ENCODE measurements around the gene CFAP206. TPM values are rescaled to one million over a fixed set of nuclear protein-coding genes. Genes with fewer than 3 reads are reported as not detected.

Gene CFAP206
- total and polyA plus RNA-seq, 2 donors (not counting 1 experiment from before 2014, with no cell fraction given) = not detected

- Histone ChIP-seq H3K27me3 (replicated peaks in 1 of 4; ENCODE audit: control extremely low read depth in 1 of 4, control insufficient read depth in 3 of 4, insufficient read depth in 4 of 4, low read length in 3 of 4) (peaks cover 0 to 3% (median 0%) of the 10 kb centered on the region in 4 experiments), H3K36me3 (replicated peaks in 1 of 2; ENCODE audit: control extremely low read depth in 1 of 2, control insufficient read depth in 1 of 2, extremely low read depth in 1 of 2, insufficient read depth in 2 of 2, low read length in 1 of 2) (peaks cover 0 to 4% of the 10 kb centered on the region in 2 experiments), H3K79me2 (ENCODE audit: control insufficient read depth, insufficient read depth, low read length) (peaks cover 37% of the 10 kb centered on the region), H2AFZ (ENCODE audit: insufficient read depth, low read depth, low read length, poor library complexity, severe bottlenecking) (peak overlapping the region; percentile 99), H3K9me3 (ENCODE audit: control extremely low read depth in 1 of 3, control insufficient read depth in 2 of 3, insufficient read depth in 1 of 3, low read length in 2 of 3) (no peaks in the 10 kb centered on the region), H3K4me2 (replicated peaks; ENCODE audit: low read depth, low read length, poor library complexity, severe bottlenecking) (peak overlapping the region; percentile 78), H3K9ac (ENCODE audit: low read length) (peak overlapping the region; percentile 92), H4K20me1 (ENCODE audit: control insufficient read depth, insufficient read depth, low read length, poor library complexity, severe bottlenecking) (peaks cover 19% of the 10 kb centered on the region), H3K4me3 (ENCODE audit: control extremely low read depth in 1 of 5, extremely low read depth in 1 of 5, insufficient read depth in 1 of 5, low read depth in 2 of 5, low read length in 4 of 5) (peak overlapping the region; percentile 50 to 95 (median 82)), H3K27ac (ENCODE audit: low read length in 2 of 2) (peak overlapping the region; percentile 85 to 98), H3K4me1 (ENCODE audit: control insufficient read depth in 2 of 2, insufficient read depth in 2 of 2, low read length in 2 of 2) (peaks cover 7 to 11% of the 10 kb centered on the region in 2 donors)
- no peak for DNase-seq
- ChIA-PET CTCF (interaction anchor here (1.5 kb wide), 1 partner anchor 81 kb away, joined by 4 read pairs; no protein-coding TSS in a partner anchor), POLR2A (no interaction called here)
- Mint-ChIP-seq H3K4me1 (peaks cover 13% of the 10 kb centered on the region), H3K27me3 (peaks cover 3% of the 10 kb centered on the region), H3K4me3 (peak overlapping the region; percentile 99), H3K9me3 (ENCODE audit: insufficient read depth) (no peaks in the 10 kb centered on the region), H3K27ac (peak overlapping the region; percentile 100)
- intact Hi-C loops (cut with micrococcal nuclease) = loop anchor here (10.0 kb wide), 1 partner anchor 1881 kb away; the partner anchor contains the start of gene UBE2J1
- ATAC-seq (ENCODE audit: low read depth) = peak; percentile 50
- WGBS (ENCODE audit: insufficient coverage) = 0% methylated on average over 8 of the region's 15 CpGs
- no peak for TF ChIP-seq EZH2 (IDR thresholded peaks at IDR 0.05; ENCODE audit: borderline replicate concordance, insufficient read depth, low read depth, low read length, poor library complexity, severe bottlenecking)
- TF ChIP-seq CTCF (IDR thresholded peaks at IDR 0.05) = no peak
Measured at GRCh38 chr6:87473419-87473903, 65.7 kb downstream of the CFAP206 start.

GRCh38 chr6:87481931-87482330 lies 74.2 kb downstream of the CFAP206 start:
- Histone ChIP-seq H3K9me3 (ENCODE audit: control extremely low read depth in 1 of 3, control insufficient read depth in 2 of 3, insufficient read depth in 1 of 3, low read length in 2 of 3) (no peaks in the 10 kb centered on the region), H3K4me3 (ENCODE audit: control extremely low read depth in 1 of 5, extremely low read depth in 1 of 5, insufficient read depth in 1 of 5, low read depth in 2 of 5, low read length in 4 of 5) (no peak overlapping the region), H3K9ac (ENCODE audit: low read length) (no peak overlapping the region), H3K27me3 (replicated peaks in 1 of 4; ENCODE audit: control extremely low read depth in 1 of 4, control insufficient read depth in 3 of 4, insufficient read depth in 4 of 4, low read length in 3 of 4) (no peaks in the 10 kb centered on the region), H3K4me1 (ENCODE audit: control insufficient read depth in 2 of 2, insufficient read depth in 2 of 2, low read length in 2 of 2) (no peaks in the 10 kb centered on the region), H3K27ac (ENCODE audit: low read length in 2 of 2) (no peak overlapping the region), H4K20me1 (ENCODE audit: control insufficient read depth, insufficient read depth, low read length, poor library complexity, severe bottlenecking) (peaks cover 6% of the 10 kb centered on the region), H3K4me2 (replicated peaks; ENCODE audit: low read depth, low read length, poor library complexity, severe bottlenecking) (no peak overlapping the region), H3K79me2 (ENCODE audit: control insufficient read depth, insufficient read depth, low read length) (peaks cover 20% of the 10 kb centered on the region), H3K36me3 (replicated peaks in 1 of 2; ENCODE audit: control extremely low read depth in 1 of 2, control insufficient read depth in 1 of 2, extremely low read depth in 1 of 2, insufficient read depth in 2 of 2, low read length in 1 of 2) (peaks cover 0 to 8% of the 10 kb centered on the region in 2 experiments), H2AFZ (ENCODE audit: insufficient read depth, low read depth, low read length, poor library complexity, severe bottlenecking) (no peak overlapping the region)
- DNase-seq (no peak), ATAC-seq (ENCODE audit: low read depth) (no peak)
- Mint-ChIP-seq H3K9me3 (ENCODE audit: insufficient read depth) (no peaks in the 10 kb centered on the region), H3K27ac (no peak overlapping the region), H3K27me3 (no peaks in the 10 kb centered on the region), H3K4me3 (no peak overlapping the region), H3K4me1 (no peaks in the 10 kb centered on the region)
- TF ChIP-seq EZH2 (IDR thresholded peaks at IDR 0.05; ENCODE audit: borderline replicate concordance, insufficient read depth, low read depth, low read length, poor library complexity, severe bottlenecking) (no peak), CTCF (IDR thresholded peaks at IDR 0.05) (no peak)
- intact Hi-C loops (cut with micrococcal nuclease) = no loop called here
- ChIA-PET CTCF (interaction anchor here (0.6 kb wide), 1 partner anchor 1885 kb away, joined by 3 read pairs; no protein-coding TSS in a partner anchor), POLR2A (no interaction called here)
- no CpG with 5 or more reads among the region's 3 CpGs for WGBS (ENCODE audit: insufficient coverage)
